ENCODE data around the gene NXN. TPM values are rescaled to one million over a fixed set of nuclear protein-coding genes. Genes with fewer than 3 reads are reported as not detected.
"Not testable (repeated sequence)": the region's sequence is repeated elsewhere in the genome, so short reads cannot be mapped to it uniquely, and the experiment has no call there.

Gene NXN
- total RNA-seq, 3 donors from 2014 or later: 5.3 to 98.1 (median 9.7) TPM

GRCh38 chr17:859824-860195 is 119.8 kb downstream of the NXN start:
- Histone ChIP-seq H3K4me1 (ENCODE audit: low read depth) (peaks cover 3% of the 10 kb centered on the region), H3K36me3 (ENCODE audit: low read depth) (no peaks in the 10 kb centered on the region), H3K9me3 (no peaks in the 10 kb centered on the region), H3K4me3 (no peak overlapping the region)
- intact Hi-C loops (cut with DNase I, micrococcal nuclease): no loop called here
- DNase-seq (no peak), ATAC-seq (no peak)
- TF ChIP-seq CTCF (IDR thresholded peaks at IDR 0.05): no peak

DNA sequence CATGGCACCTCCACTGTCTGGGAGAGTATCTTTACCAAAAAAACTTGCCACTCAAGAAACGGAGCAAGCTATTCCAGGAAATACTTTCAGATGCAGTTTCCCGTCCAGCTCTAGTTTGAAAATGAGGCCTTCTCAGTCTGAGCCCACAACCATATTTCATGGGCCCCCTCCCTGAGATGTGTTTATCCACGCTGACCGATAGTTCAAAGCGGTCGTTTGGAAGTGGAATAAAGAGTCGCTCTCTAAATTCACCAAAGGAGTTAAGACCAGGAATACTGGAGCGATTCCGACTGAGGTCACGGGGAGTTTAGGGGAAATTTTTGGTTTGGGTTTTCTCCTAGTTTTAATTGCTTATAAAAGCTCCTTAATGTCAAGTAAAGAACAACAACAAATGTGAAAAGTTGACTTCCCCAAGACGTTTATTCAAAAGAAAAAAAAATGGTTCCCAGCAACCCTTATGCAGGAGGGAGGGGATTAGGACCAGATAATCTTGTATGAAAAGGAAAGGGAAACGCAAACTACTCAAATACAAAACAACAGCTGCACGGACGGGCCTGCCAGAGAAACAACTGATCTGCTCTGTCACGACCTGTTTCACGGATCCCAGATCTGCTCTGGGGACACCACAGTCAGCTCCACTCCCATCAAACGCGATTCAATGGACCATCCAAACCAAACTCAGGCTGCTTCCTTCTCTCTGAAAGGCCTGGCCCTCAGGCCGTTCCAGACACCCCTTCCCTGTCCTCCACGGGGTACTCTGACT is 120.3 kb downstream of the NXN start:
- no peak overlapping the region for H3K4me3 ChIP-seq
- peaks cover 3% of the 10 kb centered on the region for H3K4me1 ChIP-seq (ENCODE audit: low read depth)
- TF ChIP-seq CTCF (IDR thresholded peaks at IDR 0.05): no peak
- no peaks in the 10 kb centered on the region for H3K36me3 ChIP-seq (ENCODE audit: low read depth)
- intact Hi-C loops (cut with DNase I, micrococcal nuclease): no loop called here
- DNase-seq (peak in 1 of 3 donors; percentile 47), ATAC-seq (peak; percentile 18)
- H3K9me3 ChIP-seq: no peaks in the 10 kb centered on the region

DNA sequence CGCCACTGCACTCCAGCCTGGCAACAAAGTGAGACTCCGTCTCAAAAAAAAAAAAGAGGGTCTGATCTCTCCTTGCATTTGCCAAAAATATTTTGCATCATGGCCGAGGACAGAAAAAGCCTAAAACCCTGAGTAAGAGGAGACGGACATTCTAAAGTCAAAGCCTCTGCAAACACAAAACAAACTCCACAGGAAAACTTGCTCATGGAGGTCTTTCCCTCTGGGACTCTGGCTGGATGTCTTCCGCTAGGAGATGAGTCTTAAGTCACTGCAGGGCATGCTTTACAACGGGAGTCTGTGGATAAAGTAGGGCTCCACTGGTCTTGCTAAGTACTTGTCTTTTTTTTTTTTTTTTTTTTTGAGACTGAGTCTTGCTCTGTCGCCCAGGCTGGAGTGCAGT is 123.4 kb downstream of the NXN start:
- peaks cover 2% of the 10 kb centered on the region for H3K4me1 ChIP-seq (ENCODE audit: low read depth)
- no peak for ATAC-seq
- no peaks in the 10 kb centered on the region for H3K9me3 ChIP-seq
- no peak for TF ChIP-seq CTCF (IDR thresholded peaks at IDR 0.05)
- H3K4me3 ChIP-seq: no peak overlapping the region
- no peaks in the 10 kb centered on the region for H3K36me3 ChIP-seq (ENCODE audit: low read depth)
- intact Hi-C loops (cut with DNase I, micrococcal nuclease): no loop called here
- no peak for DNase-seq

- Histone ChIP-seq H3K4me3 (no peak overlapping the region), H3K4me1 (ENCODE audit: low read depth) (no peaks in the 10 kb centered on the region), H3K36me3 (ENCODE audit: low read depth) (no peaks in the 10 kb centered on the region), H3K9me3 (no peaks in the 10 kb centered on the region)
- intact Hi-C loops (cut with DNase I, micrococcal nuclease): no loop called here
- DNase-seq (no peak), ATAC-seq (no peak)
- no peak for TF ChIP-seq CTCF (IDR thresholded peaks at IDR 0.05)
These were observed 124.0 kb downstream of the NXN start for GRCh38 chr17:855569-855968.

DNA sequence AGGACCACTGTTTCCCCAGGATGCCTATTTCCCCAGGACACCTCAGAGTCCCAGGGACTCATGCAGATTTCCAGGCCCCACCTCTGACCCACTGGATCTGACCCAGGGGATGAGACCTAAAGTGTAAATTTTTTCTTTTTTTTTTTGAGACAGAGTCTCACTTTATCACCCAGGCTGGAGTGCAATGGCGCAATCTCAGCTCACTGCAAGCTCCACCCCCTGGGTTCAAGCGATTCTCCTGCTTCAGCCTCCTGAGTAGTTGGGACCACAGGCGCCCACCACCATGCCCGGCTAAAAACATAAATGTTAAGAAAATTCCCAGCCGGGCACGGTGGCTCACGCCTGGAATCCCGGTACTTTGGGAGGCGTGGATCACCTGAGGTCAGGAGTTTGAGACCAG is 126.7 kb downstream of the NXN start:
- H3K36me3 ChIP-seq (ENCODE audit: low read depth); intact Hi-C loops (cut with DNase I, micrococcal nuclease); ATAC-seq: not testable (repeated sequence)

GRCh38 chr17:852349-852748 is 127.2 kb downstream of the NXN start:
- ATAC-seq: no peak
- Histone ChIP-seq H3K4me1 (ENCODE audit: low read depth) (peaks cover 5% of the 10 kb centered on the region), H3K4me3 (no peak overlapping the region), H3K36me3 (ENCODE audit: low read depth) (no peaks in the 10 kb centered on the region), H3K9me3 (no peaks in the 10 kb centered on the region)
- intact Hi-C loops (cut with DNase I, micrococcal nuclease): no loop called here
- no peak for DNase-seq
- no peak for TF ChIP-seq CTCF (IDR thresholded peaks at IDR 0.05)

More for the DNA sequence above, 126.7 kb downstream of the NXN start:
- H3K4me1 ChIP-seq (ENCODE audit: low read depth); H3K4me3 ChIP-seq; DNase-seq; H3K9me3 ChIP-seq: not testable (repeated sequence)
